Activated CD8-positive, alpha-beta T cell treated with anti-CD3 and anti-CD28 coated beads for 36 hours (primary cell): ENCODE measurements around the gene SPTSSA. TPM values are rescaled to one million over a fixed set of nuclear protein-coding genes. Genes with fewer than 3 reads are reported as not detected.

Experiments used
- ATAC-seq: fragments of 200-7000 bp; cut with Tn5 transposase; one replicate; pipeline ENCODE4 v1.10.0; 2021; ENCODE audit warnings: mild to moderate bottlenecking, moderate library complexity
- CTCF ChIA-PET: fragments of 350-600 bp; sonication (Branson Sonifier 250); formaldehyde crosslinking; loops from one replicate; lab custom pipeline; 2021; ENCODE audit warnings: antibody characterized with exemption; lab: Charles Lee
- POLR2A ChIA-PET: fragments of 350-600 bp; sonication (Branson Sonifier 250); formaldehyde crosslinking; loops from one replicate; lab custom pipeline; 2021; ENCODE audit warnings: antibody characterized with exemption; lab: Charles Lee
- DNase-seq: peaks from one replicate; pipeline ENCODE4 v3.0.0-alpha.2; 2020
- H3K27ac Mint-ChIP-seq: one replicate; pipeline ENCODE4 v1.8.0; 2021; ENCODE audit warnings: mild to moderate bottlenecking, mixed read lengths
- H3K27me3 Mint-ChIP-seq: one replicate; pipeline ENCODE4 v1.8.0; 2021; ENCODE audit warnings: mixed read lengths
- H3K36me3 Mint-ChIP-seq: one replicate; pipeline ENCODE4 v1.8.0; 2021; ENCODE audit warnings: low read depth, mixed read lengths
- H3K4me1 Mint-ChIP-seq: one replicate; pipeline ENCODE4 v1.8.0; 2021; ENCODE audit warnings: low read depth, mixed read lengths
- H3K4me3 Mint-ChIP-seq: one replicate; pipeline ENCODE4 v1.8.0; 2021; ENCODE audit warnings: mild to moderate bottlenecking, moderate library complexity, mixed read lengths
- H3K9me3 Mint-ChIP-seq: one replicate; pipeline ENCODE4 v1.8.0; 2021; ENCODE audit warnings: mixed read lengths
- intact Hi-C: fragments of 100-400 bp; cut with micrococcal nuclease; formaldehyde crosslinking; loops from one replicate; pipeline ENCODE4 v1.10.0; 2022
- total RNA-seq, 2 experiments: library from RNA; stranded (reverse); gene quantifications; one replicate each; pipeline ENCODE4 v1.2.3, GENCODE V29; 2021
- TF ChIP-seq, protein P1 (sequence below): fragments of 200-600 bp; IDR thresholded peaks from one replicate; pipeline ENCODE4 v1.8.0; 2022; ENCODE audit warnings: antibody characterized with exemption, mild to moderate bottlenecking

Gene SPTSSA
- total RNA-seq, 2 experiments from 2014 or later = 10.7 to 11.1 TPM

- intact Hi-C loops = no loop called here
- CTCF ChIA-PET = no interaction called here
- peaks cover 2% of the 10 kb centered on the region for H3K27me3 Mint-ChIP-seq
- H3K27ac Mint-ChIP-seq = no peak overlapping the region
- POLR2A ChIA-PET = no interaction called here
- H3K36me3 Mint-ChIP-seq = no peaks in the 10 kb centered on the region
- H3K4me1 Mint-ChIP-seq = no peaks in the 10 kb centered on the region
- TF ChIP-seq, protein P1, sequence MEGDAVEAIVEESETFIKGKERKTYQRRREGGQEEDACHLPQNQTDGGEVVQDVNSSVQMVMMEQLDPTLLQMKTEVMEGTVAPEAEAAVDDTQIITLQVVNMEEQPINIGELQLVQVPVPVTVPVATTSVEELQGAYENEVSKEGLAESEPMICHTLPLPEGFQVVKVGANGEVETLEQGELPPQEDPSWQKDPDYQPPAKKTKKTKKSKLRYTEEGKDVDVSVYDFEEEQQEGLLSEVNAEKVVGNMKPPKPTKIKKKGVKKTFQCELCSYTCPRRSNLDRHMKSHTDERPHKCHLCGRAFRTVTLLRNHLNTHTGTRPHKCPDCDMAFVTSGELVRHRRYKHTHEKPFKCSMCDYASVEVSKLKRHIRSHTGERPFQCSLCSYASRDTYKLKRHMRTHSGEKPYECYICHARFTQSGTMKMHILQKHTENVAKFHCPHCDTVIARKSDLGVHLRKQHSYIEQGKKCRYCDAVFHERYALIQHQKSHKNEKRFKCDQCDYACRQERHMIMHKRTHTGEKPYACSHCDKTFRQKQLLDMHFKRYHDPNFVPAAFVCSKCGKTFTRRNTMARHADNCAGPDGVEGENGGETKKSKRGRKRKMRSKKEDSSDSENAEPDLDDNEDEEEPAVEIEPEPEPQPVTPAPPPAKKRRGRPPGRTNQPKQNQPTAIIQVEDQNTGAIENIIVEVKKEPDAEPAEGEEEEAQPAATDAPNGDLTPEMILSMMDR = no peak
- ATAC-seq = no peak
- peaks cover 11% of the 10 kb centered on the region for H3K9me3 Mint-ChIP-seq
- no peak overlapping the region for H3K4me3 Mint-ChIP-seq
- DNase-seq = no peak
Observed at GRCh38 chr14:34420547-34421150, 41.4 kb downstream of the SPTSSA start.

DNA sequence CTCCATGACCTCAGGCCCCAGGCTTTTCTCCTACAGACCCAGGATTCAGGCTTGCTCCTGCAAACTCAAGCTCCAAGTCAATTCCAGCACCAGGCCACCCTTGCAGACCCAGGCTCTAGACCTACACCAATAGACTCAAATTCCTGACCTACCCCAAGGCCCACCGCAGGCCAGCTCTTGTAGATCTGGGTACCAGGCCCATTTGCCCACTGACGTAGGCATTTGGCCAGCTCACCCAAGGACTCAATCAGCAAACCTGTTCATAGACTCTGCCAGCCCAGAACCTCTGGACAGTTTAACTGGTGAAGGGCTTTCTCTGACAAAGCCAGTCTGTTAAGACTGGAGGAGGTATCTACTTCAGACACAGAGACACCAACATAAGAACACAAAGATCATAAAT lies 52.3 kb downstream of the SPTSSA start:
- ATAC-seq (no peak), DNase-seq (no peak)
- TF ChIP-seq, protein P1 = no peak
- H3K4me3 Mint-ChIP-seq = no peak overlapping the region
- ChIA-PET CTCF (no interaction called here), POLR2A (no interaction called here)
- no peaks in the 10 kb centered on the region for H3K36me3 Mint-ChIP-seq
- peaks cover 6% of the 10 kb centered on the region for H3K27me3 Mint-ChIP-seq
- H3K4me1 Mint-ChIP-seq = no peaks in the 10 kb centered on the region
- peaks cover 1% of the 10 kb centered on the region for H3K9me3 Mint-ChIP-seq
- no peak overlapping the region for H3K27ac Mint-ChIP-seq
- intact Hi-C loops = no loop called here

- Mint-ChIP-seq H3K27ac (no peak overlapping the region), H3K4me3 (no peak overlapping the region), H3K36me3 (no peaks in the 10 kb centered on the region), H3K4me1 (no peaks in the 10 kb centered on the region), H3K27me3 (peaks cover 6% of the 10 kb centered on the region), H3K9me3 (no peaks in the 10 kb centered on the region)
- ChIA-PET POLR2A (no interaction called here), CTCF (no interaction called here)
- no peak for DNase-seq
- no peak for ATAC-seq
- intact Hi-C loops = no loop called here
- TF ChIP-seq, protein P1 = no peak
Observed at GRCh38 chr14:34407951-34408350, 54.1 kb downstream of the SPTSSA start.

GRCh38 chr14:34404416-34404815 lies 57.6 kb downstream of the SPTSSA start:
- H3K36me3 Mint-ChIP-seq = no peaks in the 10 kb centered on the region
- H3K4me3 Mint-ChIP-seq = no peak overlapping the region
- CTCF ChIA-PET = interaction anchor here (1.1 kb wide), 1 partner anchor 73 kb away, joined by 3 read pairs; no protein-coding TSS in a partner anchor
- no peaks in the 10 kb centered on the region for H3K4me1 Mint-ChIP-seq
- TF ChIP-seq, protein P1 = no peak
- H3K9me3 Mint-ChIP-seq = no peaks in the 10 kb centered on the region
- no peak for DNase-seq
- intact Hi-C loops = no loop called here
- peaks cover 6% of the 10 kb centered on the region for H3K27me3 Mint-ChIP-seq
- H3K27ac Mint-ChIP-seq = no peak overlapping the region
- no peak for ATAC-seq
- POLR2A ChIA-PET = no interaction called here

- no peak overlapping the region for H3K27ac Mint-ChIP-seq
- CTCF ChIA-PET = no interaction called here
- H3K9me3 Mint-ChIP-seq = no peaks in the 10 kb centered on the region
- DNase-seq (no peak), ATAC-seq (no peak)
- no peaks in the 10 kb centered on the region for H3K36me3 Mint-ChIP-seq
- no peak overlapping the region for H3K4me3 Mint-ChIP-seq
- no peaks in the 10 kb centered on the region for H3K4me1 Mint-ChIP-seq
- TF ChIP-seq, protein P1 = no peak
- POLR2A ChIA-PET = no interaction called here
- intact Hi-C loops = no loop called here
- H3K27me3 Mint-ChIP-seq = peaks cover 6% of the 10 kb centered on the region
Observed at GRCh38 chr14:34403646-34404045, 58.4 kb downstream of the SPTSSA start.
